AG10803 (cell line): ENCODE measurements around the gene BCAN.
A peak's percentile ranks its signal among the peaks of the same experiment; 100 is the strongest.

Experiments used
- DNase-seq: peaks from one replicate; pipeline ENCODE4 v3.0.0; 2010; ENCODE audit warnings: low read depth
- H3K4me3 ChIP-seq: 2 replicates; pipeline ENCODE4 v1.5.1; 2011; ENCODE audit warnings: mild to moderate bottlenecking, low read length, control low read depth
- TF ChIP-seq, protein P1 (sequence below): conservative IDR thresholded peaks from 2 replicates; pipeline ENCODE4 v1.5.1; 2011; ENCODE audit warnings: mild to moderate bottlenecking, low read length, control low read depth, inconsistent platforms

The BCAN gene

GRCh38 chr1:156641761-156642264 is at the start of gene BCAN:
Gene BCAN (plus strand): TSS chr1:156642117. CDS start chr1:156646055, 3,938 bp downstream.
- TF ChIP-seq, protein P1, sequence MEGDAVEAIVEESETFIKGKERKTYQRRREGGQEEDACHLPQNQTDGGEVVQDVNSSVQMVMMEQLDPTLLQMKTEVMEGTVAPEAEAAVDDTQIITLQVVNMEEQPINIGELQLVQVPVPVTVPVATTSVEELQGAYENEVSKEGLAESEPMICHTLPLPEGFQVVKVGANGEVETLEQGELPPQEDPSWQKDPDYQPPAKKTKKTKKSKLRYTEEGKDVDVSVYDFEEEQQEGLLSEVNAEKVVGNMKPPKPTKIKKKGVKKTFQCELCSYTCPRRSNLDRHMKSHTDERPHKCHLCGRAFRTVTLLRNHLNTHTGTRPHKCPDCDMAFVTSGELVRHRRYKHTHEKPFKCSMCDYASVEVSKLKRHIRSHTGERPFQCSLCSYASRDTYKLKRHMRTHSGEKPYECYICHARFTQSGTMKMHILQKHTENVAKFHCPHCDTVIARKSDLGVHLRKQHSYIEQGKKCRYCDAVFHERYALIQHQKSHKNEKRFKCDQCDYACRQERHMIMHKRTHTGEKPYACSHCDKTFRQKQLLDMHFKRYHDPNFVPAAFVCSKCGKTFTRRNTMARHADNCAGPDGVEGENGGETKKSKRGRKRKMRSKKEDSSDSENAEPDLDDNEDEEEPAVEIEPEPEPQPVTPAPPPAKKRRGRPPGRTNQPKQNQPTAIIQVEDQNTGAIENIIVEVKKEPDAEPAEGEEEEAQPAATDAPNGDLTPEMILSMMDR, result no peak
- DNase-seq, result no peak
- no peak within 1 kb of the TSS for H3K4me3 ChIP-seq

GRCh38 chr1:156592158-156592909 is 49.6 kb upstream of the BCAN start:
- DNase-seq, result no peak
- H3K4me3 ChIP-seq, result peak overlapping the region; percentile 83
- TF ChIP-seq, protein P1, result no peak

DNA sequence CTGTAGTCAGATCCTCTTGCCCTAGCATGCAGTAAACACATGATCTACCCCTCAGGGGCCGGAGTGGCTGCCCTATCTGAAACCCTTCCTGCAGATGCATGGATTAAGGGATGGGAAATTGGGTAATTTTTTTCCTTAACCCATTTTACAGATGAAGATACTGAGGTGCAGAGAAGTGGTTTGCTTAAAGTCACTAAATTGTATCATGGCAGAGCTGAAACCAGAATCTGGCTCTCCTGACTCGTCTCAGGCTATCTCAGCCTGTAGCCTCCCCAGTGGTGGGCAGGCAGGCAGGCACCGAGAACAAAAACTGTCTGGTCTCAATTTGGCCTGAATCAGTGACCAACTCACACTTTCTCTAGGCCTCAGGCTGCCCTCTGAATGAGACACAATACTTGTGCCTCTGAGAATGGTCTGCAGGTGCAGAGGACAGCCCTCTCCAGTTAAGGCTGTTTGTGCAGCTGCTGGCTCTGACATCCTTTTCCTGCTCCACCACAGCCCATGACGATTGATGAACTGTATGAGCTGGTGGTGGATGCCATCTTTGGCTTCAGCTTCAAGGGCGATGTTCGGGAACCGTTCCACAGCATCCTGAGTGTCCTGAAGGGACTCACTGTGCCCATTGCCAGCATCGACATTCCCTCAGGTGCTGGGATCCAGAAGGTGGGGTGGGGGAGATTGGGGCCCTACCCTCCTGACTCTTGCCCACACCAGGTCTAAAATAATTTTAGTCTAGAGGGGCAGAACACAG is 48.8 kb upstream of the BCAN start:
- DNase-seq, result no peak
- no peak overlapping the region for H3K4me3 ChIP-seq
- TF ChIP-seq, protein P1, result no peak

DNA sequence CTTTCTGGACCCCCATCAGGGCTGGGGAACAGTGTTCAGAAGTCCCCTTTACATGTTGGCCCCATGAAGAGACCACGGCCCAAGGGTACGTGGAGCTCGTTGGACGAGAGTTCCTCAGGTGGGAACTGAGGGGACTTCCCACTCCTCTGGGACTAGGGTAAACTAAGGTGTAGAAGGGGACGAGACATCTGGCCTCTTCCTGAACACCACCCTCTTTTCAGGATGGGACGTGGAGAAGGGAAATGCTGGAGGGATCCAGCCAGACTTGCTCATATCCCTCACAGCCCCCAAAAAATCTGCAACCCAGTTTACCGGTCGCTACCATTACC is 48.3 kb upstream of the BCAN start:
- no peak overlapping the region for H3K4me3 ChIP-seq
- TF ChIP-seq, protein P1, result no peak

DNA sequence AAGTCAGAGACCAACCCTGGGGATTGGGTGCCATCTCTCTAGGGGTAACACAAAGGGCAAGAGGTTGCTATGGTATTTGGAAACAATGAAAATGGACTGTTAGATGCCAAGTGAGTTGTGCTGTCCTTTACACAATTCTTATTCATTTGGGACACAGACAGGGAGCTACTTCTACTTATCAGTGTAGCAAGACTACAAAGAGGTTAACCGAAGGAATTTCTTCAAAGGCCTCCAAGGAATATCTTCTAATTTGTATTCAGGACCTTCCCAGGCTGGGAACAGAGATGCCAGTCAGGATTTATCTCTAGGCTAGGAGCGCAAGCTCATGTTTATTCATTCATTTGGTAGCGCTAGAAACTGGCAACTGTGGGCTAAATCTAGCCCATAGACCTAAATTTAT is 47.7 kb upstream of the BCAN start:
- DNase-seq, result no peak
- TF ChIP-seq, protein P1, result no peak
- no peak overlapping the region for H3K4me3 ChIP-seq

More for the DNA sequence above, 48.3 kb upstream of the BCAN start:
- no peak for DNase-seq

- TF ChIP-seq, protein P1, result no peak
- H3K4me3 ChIP-seq, result no peak overlapping the region
- DNase-seq, result no peak
These were observed 46.9 kb upstream of the BCAN start for GRCh38 chr1:156595016-156595415.
